Ecto neural progenitor cell (in vitro differentiated cells): Measurements from ENCODE around the gene PGR.
A peak's percentile ranks its signal among the peaks of the same experiment; 100 is the strongest.

Experiments
- DNase-seq: peaks from one replicate; pipeline ENCODE4 v3.0.0-alpha.2; 2018; ENCODE audit warnings: low spot score

PGR gene

GRCh38 chr11:101129203-101129943, at the start of gene PGR:
PGR (minus strand) TSS chr11:101129813; CDS start chr11:101129070, 743 bp downstream.
- DNase-seq = peak; percentile 53

GRCh38 chr11:101176381-101176780, 46.8 kb upstream of the PGR start:
- DNase-seq = no peak

GRCh38 chr11:101169944-101170343, 40.3 kb upstream of the PGR start:
- no peak for DNase-seq

- DNase-seq = no peak
These were observed 36.4 kb upstream of the PGR start for GRCh38 chr11:101166038-101166437.

GRCh38 chr11:101158119-101158518, 28.5 kb upstream of the PGR start:
- no peak for DNase-seq

GRCh38 chr11:101138245-101138930, 8.8 kb upstream of the PGR start:
- DNase-seq = no peak

- DNase-seq = no peak
These were observed 3.6 kb upstream of the PGR start for GRCh38 chr11:101133190-101133589.

- DNase-seq = peak; percentile 53
These were observed 926 bp downstream of the PGR start for GRCh38 chr11:101128571-101129202.

- peak; percentile 74 for DNase-seq
These were observed 1.7 kb downstream of the PGR start for GRCh38 chr11:101127699-101128570.

- DNase-seq = no peak
These were observed 2.4 kb downstream of the PGR start for GRCh38 chr11:101127197-101127698.

GRCh38 chr11:101126551-101127196, 2.9 kb downstream of the PGR start:
- DNase-seq = peak; percentile 49

- DNase-seq = no peak
These were observed 13.9 kb downstream of the PGR start for GRCh38 chr11:101115671-101116160.

GRCh38 chr11:101113540-101113939, 16.1 kb downstream of the PGR start:
- no peak for DNase-seq

GRCh38 chr11:101104716-101105115, 24.9 kb downstream of the PGR start:
- DNase-seq = no peak

GRCh38 chr11:101103433-101103832, 26.2 kb downstream of the PGR start:
- DNase-seq = no peak

GRCh38 chr11:101100601-101101000, 29.0 kb downstream of the PGR start:
- DNase-seq = no peak

- no peak for DNase-seq
These were observed 33.4 kb downstream of the PGR start for GRCh38 chr11:101096036-101096704.

- DNase-seq = no peak
These were observed 37.8 kb downstream of the PGR start for GRCh38 chr11:101091781-101092180.

GRCh38 chr11:101090679-101091270, 38.8 kb downstream of the PGR start:
- DNase-seq = no peak

- DNase-seq = no peak
These were observed 46.3 kb downstream of the PGR start for GRCh38 chr11:101083335-101083734.
